Endothelial cell (in vitro differentiated cells): ENCODE measurements around the gene FADD. TPM values are rescaled to one million over a fixed set of nuclear protein-coding genes. Genes with fewer than 3 reads are reported as not detected.

Experiments used
- DNase-seq: peaks from one replicate; pipeline ENCODE4 v3.0.0; 2021; ENCODE audit warnings: low spot score
- H3K27ac Mint-ChIP-seq: one replicate; pipeline ENCODE4 v1.8.0; 2021; ENCODE audit warnings: mixed read lengths, inconsistent platforms; ENCODE audit not compliant: unreplicated experiment
- H3K27me3 Mint-ChIP-seq: one replicate; pipeline ENCODE4 v1.8.0; 2021; ENCODE audit warnings: mild to moderate bottlenecking, moderate library complexity, mixed read lengths, inconsistent platforms; ENCODE audit not compliant: unreplicated experiment
- H3K36me3 Mint-ChIP-seq: one replicate; pipeline ENCODE4 v1.8.0; 2021; ENCODE audit warnings: mild to moderate bottlenecking, low read depth, mixed read lengths, inconsistent platforms; ENCODE audit not compliant: unreplicated experiment
- H3K4me1 Mint-ChIP-seq: one replicate; pipeline ENCODE4 v1.8.0; 2021; ENCODE audit warnings: mild to moderate bottlenecking, mixed read lengths, inconsistent platforms; ENCODE audit not compliant: unreplicated experiment
- H3K4me3 Mint-ChIP-seq: one replicate; pipeline ENCODE4 v1.8.0; 2021; ENCODE audit warnings: mild to moderate bottlenecking, mixed read lengths, inconsistent platforms; ENCODE audit not compliant: unreplicated experiment
- H3K9me3 Mint-ChIP-seq: one replicate; pipeline ENCODE4 v1.8.0; 2021; ENCODE audit warnings: mixed read lengths, inconsistent platforms; ENCODE audit not compliant: unreplicated experiment
- CTCF ChIP-seq: fragments of 200-600 bp; sonication (generic); IDR thresholded peaks from one replicate; pipeline ENCODE4 v1.5.0; 2021; ENCODE audit warnings: antibody characterized with exemption; ENCODE audit not compliant: unreplicated experiment
- total RNA-seq: library from RNA; stranded (reverse); fragmentation: NEBNext Ultra II Directional; extraction: Animal tissue kit (Norgen Biotek cat#: 25700); gene quantifications from one replicate; pipeline ENCODE4 v1.2.1, GENCODE V29; 2021; ENCODE audit not compliant: unreplicated experiment

Gene FADD
- total RNA-seq, 1 donor from 2014 or later = 30.3 TPM

GRCh38 chr11:70240337-70240736, 37.2 kb downstream of the FADD start:
- H3K27ac Mint-ChIP-seq = no peak overlapping the region

GRCh38 chr11:70241709-70242108, 38.6 kb downstream of the FADD start:
- H3K36me3 Mint-ChIP-seq = no peaks in the 10 kb centered on the region
- no peaks in the 10 kb centered on the region for H3K4me1 Mint-ChIP-seq
- DNase-seq = no peak
- peaks cover 8% of the 10 kb centered on the region for H3K27me3 Mint-ChIP-seq
- TF ChIP-seq CTCF = no peak
- no peaks in the 10 kb centered on the region for H3K9me3 Mint-ChIP-seq
- no peak overlapping the region for H3K4me3 Mint-ChIP-seq
- no peak overlapping the region for H3K27ac Mint-ChIP-seq

More at GRCh38 chr11:70240337-70240736, 37.2 kb downstream of the FADD start:
- no peak for TF ChIP-seq CTCF
- Mint-ChIP-seq H3K27me3 (peaks cover 10% of the 10 kb centered on the region), H3K9me3 (no peaks in the 10 kb centered on the region), H3K4me1 (no peaks in the 10 kb centered on the region), H3K4me3 (no peak overlapping the region), H3K36me3 (no peaks in the 10 kb centered on the region)
- no peak for DNase-seq

GRCh38 chr11:70242885-70243284, 39.8 kb downstream of the FADD start:
- Mint-ChIP-seq H3K27ac (no peak overlapping the region), H3K4me3 (no peak overlapping the region), H3K4me1 (no peaks in the 10 kb centered on the region), H3K36me3 (no peaks in the 10 kb centered on the region), H3K9me3 (no peaks in the 10 kb centered on the region), H3K27me3 (peaks cover 9% of the 10 kb centered on the region)
- no peak for TF ChIP-seq CTCF
- DNase-seq = no peak

- no peaks in the 10 kb centered on the region for H3K9me3 Mint-ChIP-seq
- no peak overlapping the region for H3K27ac Mint-ChIP-seq
- no peaks in the 10 kb centered on the region for H3K36me3 Mint-ChIP-seq
- H3K4me1 Mint-ChIP-seq = no peaks in the 10 kb centered on the region
- H3K27me3 Mint-ChIP-seq = peaks cover 12% of the 10 kb centered on the region
- DNase-seq = no peak
- TF ChIP-seq CTCF = no peak
- H3K4me3 Mint-ChIP-seq = no peak overlapping the region
These were observed 41.0 kb downstream of the FADD start for GRCh38 chr11:70243912-70244652.

- Mint-ChIP-seq H3K27ac (no peak overlapping the region), H3K27me3 (peaks cover 12% of the 10 kb centered on the region), H3K4me1 (no peaks in the 10 kb centered on the region), H3K9me3 (no peaks in the 10 kb centered on the region), H3K4me3 (no peak overlapping the region), H3K36me3 (no peaks in the 10 kb centered on the region)
- TF ChIP-seq CTCF = no peak
- no peak for DNase-seq
These were observed 41.6 kb downstream of the FADD start for GRCh38 chr11:70244698-70245097.
